Ovary (tissue), 3 donors: ENCODE results near the gene ZIC5.

ENCODE experiments used
- EP300 ChIP-seq: sonication (generic); formaldehyde crosslinking; IDR thresholded peaks from one replicate; pipeline ENCODE4 v1.6.1; 2017; ENCODE audit warnings: antibody characterized with exemption
- POLR2A ChIP-seq: fragments of 450-650 bp; IDR thresholded peaks from one replicate; pipeline ENCODE4 v1.6.1; 2017; ENCODE audit warnings: antibody characterized with exemption, mild to moderate bottlenecking, moderate library complexity
- TF ChIP-seq, protein P1 (sequence below), 3 donors: fragments of 450-650 bp in 2 of 3; fragments of 200-600 bp in 1 of 3; IDR thresholded peaks; one replicate each; pipeline versions ENCODE4 v1.5.1 to v1.8.0; 2016 to 2022; ENCODE audit warnings: antibody characterized with exemption in 3 of 3, mild to moderate bottlenecking in 1 of 3
- donor health status: DM: no; HTN: no; CAD: no.

DNA sequence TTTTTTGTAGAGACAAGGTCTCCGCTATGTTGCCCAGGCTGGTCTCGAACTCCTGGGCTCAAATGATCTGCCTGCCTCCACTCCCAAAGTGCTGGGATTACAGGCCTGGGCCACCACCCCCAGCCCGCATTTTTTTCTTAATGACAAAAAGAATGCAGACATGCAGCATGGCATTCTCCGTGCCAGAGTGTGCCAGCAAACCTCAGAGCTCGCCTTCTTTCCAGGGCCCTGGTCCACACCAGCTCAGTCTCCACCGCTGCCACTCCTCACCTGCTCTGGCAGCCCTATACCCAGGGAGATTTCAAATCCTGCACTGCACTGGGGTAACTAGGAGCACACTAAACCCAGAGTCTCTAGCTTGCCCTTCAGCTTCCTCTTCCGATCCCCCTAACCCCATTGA, 41.7 kb downstream of the ZIC5 start:
- TF ChIP-seq, protein P1, sequence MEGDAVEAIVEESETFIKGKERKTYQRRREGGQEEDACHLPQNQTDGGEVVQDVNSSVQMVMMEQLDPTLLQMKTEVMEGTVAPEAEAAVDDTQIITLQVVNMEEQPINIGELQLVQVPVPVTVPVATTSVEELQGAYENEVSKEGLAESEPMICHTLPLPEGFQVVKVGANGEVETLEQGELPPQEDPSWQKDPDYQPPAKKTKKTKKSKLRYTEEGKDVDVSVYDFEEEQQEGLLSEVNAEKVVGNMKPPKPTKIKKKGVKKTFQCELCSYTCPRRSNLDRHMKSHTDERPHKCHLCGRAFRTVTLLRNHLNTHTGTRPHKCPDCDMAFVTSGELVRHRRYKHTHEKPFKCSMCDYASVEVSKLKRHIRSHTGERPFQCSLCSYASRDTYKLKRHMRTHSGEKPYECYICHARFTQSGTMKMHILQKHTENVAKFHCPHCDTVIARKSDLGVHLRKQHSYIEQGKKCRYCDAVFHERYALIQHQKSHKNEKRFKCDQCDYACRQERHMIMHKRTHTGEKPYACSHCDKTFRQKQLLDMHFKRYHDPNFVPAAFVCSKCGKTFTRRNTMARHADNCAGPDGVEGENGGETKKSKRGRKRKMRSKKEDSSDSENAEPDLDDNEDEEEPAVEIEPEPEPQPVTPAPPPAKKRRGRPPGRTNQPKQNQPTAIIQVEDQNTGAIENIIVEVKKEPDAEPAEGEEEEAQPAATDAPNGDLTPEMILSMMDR (IDR thresholded peaks at IDR 0.05), result no peak
- TF ChIP-seq POLR2A (no peak), EP300 (no peak)
